Epithelial cell of prostate (primary cell): ENCODE results near the gene POLR2J2.
"Not testable (repeated sequence)": the region's sequence is repeated elsewhere in the genome, so short reads cannot be mapped to it uniquely, and the experiment has no call there.

Source experiments
- DNase-seq: peaks from one replicate; pipeline ENCODE4 v3.0.0-alpha.2; 2011; ENCODE audit warnings: low read depth, low spot score
- H3K27ac ChIP-seq: fragments of 450-650 bp; 2 replicates; pipeline ENCODE4 v1.5.1; 2017; ENCODE audit warnings: mild to moderate bottlenecking

Gene POLR2J2

DNA sequence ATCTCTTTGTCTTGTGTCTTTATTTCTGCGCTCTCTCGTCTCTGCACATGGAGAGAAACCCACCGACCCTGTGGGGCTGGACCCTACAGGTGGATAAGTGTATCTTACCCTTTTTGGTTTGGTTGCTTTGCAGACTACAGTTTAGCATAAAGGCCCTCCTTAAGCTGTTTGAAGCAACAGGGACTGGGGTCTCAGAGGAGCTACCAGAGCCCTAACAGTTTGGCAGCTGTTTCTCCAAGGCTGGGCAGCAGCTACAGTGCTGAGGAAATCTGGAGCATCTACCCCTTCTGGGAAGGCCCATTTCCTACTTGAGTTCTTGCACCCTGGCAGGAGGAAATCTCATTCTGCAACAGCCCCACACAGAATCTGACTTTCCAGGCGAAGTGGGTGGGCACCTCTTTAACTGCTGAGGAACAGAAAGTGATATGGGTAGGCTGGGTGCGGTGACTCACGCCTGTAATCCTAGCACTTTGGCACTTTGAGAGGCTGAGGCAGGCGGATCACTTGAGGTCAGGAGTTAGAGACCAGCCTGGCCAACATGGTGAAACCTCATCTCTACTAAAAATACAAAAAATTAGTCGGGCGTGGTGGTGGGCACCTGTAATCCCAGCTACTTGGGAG lies 2.1 kb upstream of the POLR2J2 start:
- H3K27ac ChIP-seq, DNase-seq: not testable (repeated sequence)

- H3K27ac ChIP-seq, DNase-seq: not testable (repeated sequence)
Observed at GRCh38 chr7:102671956-102672307, 469 bp upstream of the POLR2J2 start.

GRCh38 chr7:102667523-102667922 lies 3.9 kb downstream of the POLR2J2 start:
- not testable (repeated sequence) for DNase-seq, H3K27ac ChIP-seq

- H3K27ac ChIP-seq, DNase-seq: not testable (repeated sequence)
Observed at GRCh38 chr7:102666850-102667249, 4.6 kb downstream of the POLR2J2 start.

GRCh38 chr7:102664765-102665164 lies 6.7 kb downstream of the POLR2J2 start:
- DNase-seq: not testable (repeated sequence)

DNA sequence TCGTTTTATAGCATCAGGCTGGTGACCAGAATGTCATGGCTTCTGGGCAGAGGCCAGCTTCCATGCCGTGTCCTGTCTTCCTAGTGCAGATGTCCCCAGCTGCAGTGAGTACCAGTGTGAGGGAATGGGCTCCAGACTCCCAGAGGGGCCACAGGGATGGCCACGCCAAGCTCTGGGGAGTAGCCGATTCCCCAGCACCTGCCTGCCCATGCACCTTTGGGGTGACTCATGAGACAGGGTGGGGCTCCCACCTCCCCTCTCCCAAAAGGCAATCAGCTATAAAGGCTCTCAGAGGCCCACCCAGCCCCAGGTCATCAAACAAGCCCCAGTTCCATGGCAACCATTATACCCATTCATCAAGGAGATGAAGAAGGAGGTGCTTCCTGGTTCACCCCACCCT lies 21.5 kb downstream of the POLR2J2 start, which contains the start of gene SPDYE2B:
Gene SPDYE2B (plus strand): TSS at position 396 of the 400 bp plus-strand sequence. CDS start 2,030 bp downstream, outside the sequence.
- H3K27ac ChIP-seq, DNase-seq: not testable (repeated sequence)

More at GRCh38 chr7:102664765-102665164, 6.7 kb downstream of the POLR2J2 start:
- not testable (repeated sequence) for H3K27ac ChIP-seq

DNA sequence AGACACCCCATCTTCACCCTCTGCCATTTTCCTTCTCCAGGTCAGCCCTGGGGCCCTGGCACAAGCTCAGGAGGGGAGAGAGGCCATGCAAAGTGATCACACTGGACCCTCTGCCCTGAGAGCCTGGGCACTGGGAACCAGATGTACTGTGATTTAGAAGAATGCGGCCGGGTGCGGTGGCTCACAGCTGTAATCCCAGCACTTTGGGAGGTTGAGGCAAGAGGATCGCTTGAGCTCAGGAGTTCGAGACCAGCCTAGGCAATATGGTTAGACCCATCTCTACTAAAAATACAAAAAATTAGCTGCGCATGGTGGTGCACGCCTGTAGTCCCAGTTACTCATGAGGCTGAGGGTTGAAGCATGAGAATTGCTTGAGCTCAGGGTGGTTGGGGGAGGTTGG lies 23.6 kb downstream of the POLR2J2 start:
- not testable (repeated sequence) for DNase-seq, H3K27ac ChIP-seq

DNA sequence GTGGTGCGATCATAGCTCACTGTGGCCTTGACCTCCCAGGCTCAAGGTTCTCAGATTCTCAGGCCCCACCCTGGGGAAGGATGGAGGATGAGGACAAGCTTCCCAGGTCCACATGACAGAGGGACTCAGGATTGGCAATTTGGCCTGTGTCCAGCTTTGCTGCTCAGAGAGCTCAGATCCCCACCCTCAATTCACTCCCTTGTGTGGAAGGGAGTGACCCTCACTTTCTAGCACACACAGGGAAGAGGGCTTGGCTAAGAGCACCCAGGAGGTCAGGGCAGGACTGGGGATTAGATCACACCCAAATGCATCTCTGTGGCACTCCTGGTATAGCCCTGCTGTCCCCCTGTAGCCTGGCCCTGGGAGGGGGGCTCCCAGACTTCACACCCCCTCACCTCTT lies 28.1 kb downstream of the POLR2J2 start:
- not testable (repeated sequence) for DNase-seq, H3K27ac ChIP-seq

DNA sequence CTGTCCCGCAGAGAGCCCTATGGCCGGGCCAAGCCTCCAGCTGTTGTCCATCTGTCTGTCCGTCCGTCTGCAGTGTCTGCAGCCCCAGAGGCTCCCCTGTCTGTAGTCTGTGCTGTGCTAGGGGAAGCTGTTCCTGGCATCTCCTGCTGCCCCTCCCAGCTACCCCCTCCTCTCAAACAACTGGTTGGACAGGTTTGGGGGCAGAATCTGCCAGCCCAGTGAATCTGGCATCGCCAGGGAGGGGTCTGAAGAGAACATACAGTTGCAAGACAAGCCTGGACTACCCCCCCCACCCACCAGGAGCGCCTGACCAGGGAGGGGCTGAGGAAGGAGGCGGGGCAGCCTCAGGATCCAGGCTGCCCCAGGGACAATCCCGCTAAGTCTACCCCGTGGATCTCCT lies 28.8 kb downstream of the POLR2J2 start, which contains the start of gene UPK3BL1:
Gene UPK3BL1 (minus strand): TSS at position 101 of the 400 bp plus-strand sequence. CDS start 50 bp downstream, at position 51.
- not testable (repeated sequence) for H3K27ac ChIP-seq, DNase-seq

- H3K27ac ChIP-seq, DNase-seq: not testable (repeated sequence)
Observed at GRCh38 chr7:102638848-102639247, 32.6 kb downstream of the POLR2J2 start.

- not testable (repeated sequence) for H3K27ac ChIP-seq, DNase-seq
Observed at GRCh38 chr7:102636956-102637355, 34.5 kb downstream of the POLR2J2 start.

GRCh38 chr7:102635354-102635753 lies 36.1 kb downstream of the POLR2J2 start:
- H3K27ac ChIP-seq, DNase-seq: not testable (repeated sequence)

DNA sequence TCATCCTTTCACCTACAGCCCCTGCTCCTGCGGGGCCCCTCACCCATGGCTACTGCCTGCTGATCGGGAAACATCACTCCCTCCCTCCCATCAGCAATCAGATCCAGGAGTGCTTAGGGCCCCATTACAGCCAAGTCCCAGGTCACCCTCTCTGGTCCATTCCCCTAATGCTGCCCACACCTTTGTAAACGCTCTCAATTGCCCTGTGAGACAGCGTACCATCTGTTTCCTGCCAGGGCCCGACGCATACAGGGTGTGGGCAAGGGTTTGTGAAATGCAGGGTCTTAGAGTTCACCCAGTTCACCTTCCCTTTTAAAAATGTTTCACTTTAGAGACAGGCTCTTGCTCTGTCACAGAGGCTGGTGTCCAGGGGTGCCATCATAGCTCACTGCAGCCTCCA lies 37.2 kb downstream of the POLR2J2 start:
- not testable (repeated sequence) for DNase-seq, H3K27ac ChIP-seq

- not testable (repeated sequence) for DNase-seq, H3K27ac ChIP-seq
Observed at GRCh38 chr7:102630622-102631021, 40.8 kb downstream of the POLR2J2 start.

DNA sequence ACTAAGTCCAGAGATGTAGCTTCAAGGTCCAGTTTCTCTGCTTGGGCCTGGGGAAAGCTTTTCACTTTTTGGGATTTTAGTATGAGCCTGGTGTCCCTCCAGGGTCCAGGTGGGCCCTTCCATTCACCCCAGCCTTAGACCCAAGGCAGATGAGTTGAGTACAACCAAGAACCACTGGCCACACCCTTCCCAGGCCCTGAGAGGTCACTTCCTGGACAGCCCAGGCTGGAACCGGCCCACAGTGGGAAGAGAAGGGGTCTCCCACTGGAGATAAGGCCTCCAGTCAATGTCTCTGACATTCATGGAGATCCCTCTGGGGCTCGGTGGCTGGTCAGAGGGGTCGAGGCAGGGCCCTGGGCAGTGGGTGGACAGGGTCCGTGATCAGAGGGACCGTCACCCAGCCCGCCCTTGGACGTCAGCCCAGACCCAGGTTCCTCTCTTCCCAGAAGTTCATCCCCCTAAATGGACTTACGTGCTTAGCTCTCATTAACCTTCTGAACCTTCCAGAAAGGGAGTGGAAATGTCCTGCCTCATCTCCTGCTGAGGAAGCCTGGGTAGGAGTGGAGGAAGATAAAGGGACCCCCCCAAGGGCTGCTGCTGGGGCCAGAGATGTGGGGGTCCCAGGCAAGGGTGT lies 44.1 kb downstream of the POLR2J2 start:
- not testable (repeated sequence) for H3K27ac ChIP-seq, DNase-seq

GRCh38 chr7:102618122-102618521 lies 53.3 kb downstream of the POLR2J2 start:
- not testable (repeated sequence) for H3K27ac ChIP-seq, DNase-seq

- not testable (repeated sequence) for H3K27ac ChIP-seq, DNase-seq
Observed at GRCh38 chr7:102616507-102617125, 54.8 kb downstream of the POLR2J2 start, which contains the start of gene RASA4. TSS of gene RASA4 (minus strand) at chr7:102616756. CDS start at chr7:102616689, 67 bp downstream.
